HG03342 (cell line): ENCODE measurements around the gene ENPP5.

Source experiments
- ATAC-seq: cut with Tn5 transposase; IDR thresholded peaks from one replicate; pipeline ENCODE4 v1.9.1; 2021; ENCODE audit warnings: mild to moderate bottlenecking, moderate library complexity; ENCODE audit not compliant: unreplicated experiment

ENPP5 gene

DNA sequence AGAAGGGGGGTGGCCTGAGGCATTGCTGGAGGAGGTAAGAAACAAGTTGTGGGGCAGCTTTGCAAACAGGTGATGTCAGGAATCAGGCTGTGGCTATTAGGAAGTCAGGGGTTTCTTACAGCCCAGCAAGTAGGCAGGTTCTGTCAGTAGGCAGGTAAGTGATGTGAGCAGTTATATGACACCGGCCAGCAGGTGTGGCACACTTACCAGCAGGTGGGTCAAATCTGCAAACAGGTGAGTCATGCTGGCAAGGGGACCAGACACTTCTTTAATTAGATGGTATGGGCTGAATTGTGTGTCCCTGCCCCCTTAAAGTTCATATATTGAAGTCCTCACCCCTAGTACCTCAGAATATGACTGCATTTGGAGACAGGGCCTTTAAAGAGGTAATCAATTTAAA, 57.4 kb downstream of the ENPP5 start:
- ATAC-seq: no peak
